ENCODE measurements around the gene PDE4DIP.
"Not testable (repeated sequence)": the region's sequence is repeated elsewhere in the genome, so short reads cannot be mapped to it uniquely, and the experiment has no call there.

Gene PDE4DIP

DNA sequence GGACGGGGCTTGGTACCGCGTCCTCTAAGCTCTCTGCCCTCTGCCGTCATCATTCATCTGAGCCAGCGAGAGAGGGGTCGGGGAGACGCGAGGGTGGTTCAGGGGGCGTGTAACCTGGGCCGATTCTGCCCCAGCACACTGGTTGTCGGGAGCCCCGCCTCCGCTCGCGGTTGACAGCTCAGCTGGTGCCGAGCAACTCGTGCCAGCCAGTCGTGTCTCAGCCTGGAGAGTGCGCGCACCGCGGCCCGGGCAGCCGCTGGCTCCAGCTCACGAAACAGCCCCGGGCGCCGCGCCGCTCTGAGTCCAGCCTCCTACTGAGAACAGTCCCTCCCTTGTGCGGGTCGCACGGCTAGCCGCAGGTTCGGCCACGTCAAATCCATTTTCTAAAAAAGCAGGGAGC, at the start of gene PDE4DIP:
PDE4DIP (plus strand) TSS at position 209 of the 400 bp plus-strand sequence. CDS start 347 bp downstream, outside the sequence.
- DNase-seq: not testable (repeated sequence)

- not testable (repeated sequence) for DNase-seq
Measured at GRCh38 chr1:148808268-148808928, 35.8 kb upstream of the PDE4DIP start.

DNA sequence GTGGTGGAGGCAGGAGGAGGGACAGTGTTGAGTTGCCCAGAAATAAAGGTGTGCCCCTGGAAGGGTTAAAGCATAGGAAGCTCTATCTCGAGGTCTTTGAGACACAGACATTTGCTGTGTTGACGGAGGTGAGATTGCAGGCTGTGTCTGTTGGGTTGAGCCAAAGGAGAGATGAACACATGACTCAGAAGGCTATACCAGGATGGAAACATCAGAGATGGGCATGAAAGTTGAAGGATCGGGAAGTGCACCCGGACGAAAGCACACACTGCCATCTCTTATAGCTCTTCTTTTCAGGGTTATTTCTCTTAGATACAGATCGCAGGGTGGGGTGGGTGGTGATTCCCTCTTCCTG, 35.3 kb upstream of the PDE4DIP start:
- DNase-seq: not testable (repeated sequence)

DNA sequence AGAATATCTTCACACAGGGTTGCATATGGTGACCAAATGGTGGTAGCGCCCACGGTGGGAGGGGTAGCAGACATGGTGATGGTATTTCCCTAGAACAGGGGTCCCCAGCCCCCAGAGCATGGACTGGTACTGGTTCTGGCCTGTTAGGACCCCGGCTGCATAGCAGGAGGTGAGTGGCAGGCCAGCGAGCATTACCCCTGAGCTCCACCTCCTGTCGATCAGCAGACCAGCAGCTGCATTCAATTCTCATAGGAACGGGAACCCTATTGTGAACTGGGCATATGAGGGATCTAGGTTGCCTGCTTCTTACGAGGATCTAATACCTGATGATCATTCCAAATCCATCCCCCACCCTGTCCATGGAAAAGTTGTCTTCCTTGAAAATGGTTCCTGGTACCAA, 22.0 kb upstream of the PDE4DIP start:
- DNase-seq: not testable (repeated sequence)

GRCh38 chr1:148823822-148824221, 20.4 kb upstream of the PDE4DIP start:
- not testable (repeated sequence) for DNase-seq

DNA sequence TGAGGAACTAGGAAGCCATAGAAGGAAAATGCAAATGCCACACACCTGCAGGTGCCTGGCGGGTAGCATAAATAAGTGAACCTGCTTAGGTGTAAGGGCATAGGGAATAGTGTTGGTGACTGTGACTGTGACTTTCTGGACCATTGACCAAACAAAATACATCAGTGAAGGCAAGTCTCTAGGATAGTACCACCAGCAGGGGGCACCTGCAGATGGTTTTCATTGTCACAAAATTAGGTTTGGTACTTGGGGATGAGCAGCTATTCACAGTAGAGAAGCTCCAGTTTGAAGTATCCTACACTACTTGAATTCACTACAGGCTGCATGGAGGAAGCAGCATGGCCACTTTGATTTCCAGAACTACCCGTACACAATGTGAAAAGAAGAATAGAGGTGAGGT, 19.2 kb upstream of the PDE4DIP start:
- not testable (repeated sequence) for DNase-seq

DNA sequence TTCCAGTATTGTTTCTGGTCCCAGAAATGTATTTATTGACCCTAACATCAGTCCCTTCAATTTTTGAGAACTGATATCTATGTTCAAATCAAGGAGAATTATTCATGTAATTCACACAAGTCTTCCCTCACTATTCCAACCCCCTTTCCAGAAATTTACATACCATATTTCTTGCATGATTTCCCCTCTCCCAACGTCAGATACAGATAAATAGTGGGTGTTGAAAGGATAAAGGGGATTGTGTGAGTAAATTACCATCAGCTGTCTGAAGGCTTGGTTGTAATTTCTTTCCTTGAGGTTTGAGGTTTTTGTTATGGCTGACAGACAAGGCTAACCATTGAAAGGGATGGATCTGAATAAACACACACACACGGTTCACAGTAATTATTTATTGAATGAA, 15.7 kb upstream of the PDE4DIP start:
- not testable (repeated sequence) for DNase-seq

GRCh38 chr1:148828962-148829361, 15.3 kb upstream of the PDE4DIP start:
- DNase-seq: not testable (repeated sequence)

GRCh38 chr1:148829365-148829764, 14.9 kb upstream of the PDE4DIP start:
- DNase-seq: not testable (repeated sequence)

DNA sequence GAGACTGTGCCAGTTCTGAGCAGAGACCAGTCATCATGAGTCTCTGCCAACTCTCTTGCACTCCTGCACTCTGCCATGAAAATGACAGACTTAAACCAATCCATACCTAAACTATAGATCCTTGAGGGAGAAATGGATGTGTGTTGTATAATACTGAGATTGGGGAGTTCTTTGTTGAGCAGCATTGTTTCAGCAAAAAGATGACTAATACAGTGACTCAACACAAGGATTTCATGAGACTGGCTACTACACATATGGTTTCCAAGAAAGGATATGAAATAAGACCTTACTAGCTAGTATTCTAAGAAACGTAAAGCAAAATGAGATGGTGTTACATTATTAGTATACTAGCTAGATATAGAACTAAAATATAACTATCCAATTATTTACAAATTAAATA, 3.0 kb upstream of the PDE4DIP start:
- not testable (repeated sequence) for DNase-seq

DNA sequence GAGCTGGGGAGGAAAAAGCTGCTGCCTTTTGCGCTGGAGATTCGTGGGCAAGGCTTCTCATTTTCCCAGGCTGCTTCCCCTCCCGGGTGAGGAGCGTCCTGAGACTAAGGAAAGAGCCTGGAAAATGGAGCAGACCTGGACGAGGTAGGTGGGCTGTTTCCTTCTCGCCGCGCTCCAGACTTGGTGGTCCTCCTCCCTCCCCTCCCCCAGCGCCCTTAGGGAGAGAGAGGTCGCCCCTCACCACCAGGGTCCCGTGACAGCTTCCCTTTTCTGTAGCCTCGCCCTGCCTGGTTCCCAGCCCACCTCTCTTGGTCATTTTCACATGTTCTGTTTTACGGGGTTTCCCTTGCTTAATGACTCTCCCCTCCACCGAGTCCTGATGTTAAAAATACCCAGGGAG, 423 bp downstream of the PDE4DIP start:
- not testable (repeated sequence) for DNase-seq

DNA sequence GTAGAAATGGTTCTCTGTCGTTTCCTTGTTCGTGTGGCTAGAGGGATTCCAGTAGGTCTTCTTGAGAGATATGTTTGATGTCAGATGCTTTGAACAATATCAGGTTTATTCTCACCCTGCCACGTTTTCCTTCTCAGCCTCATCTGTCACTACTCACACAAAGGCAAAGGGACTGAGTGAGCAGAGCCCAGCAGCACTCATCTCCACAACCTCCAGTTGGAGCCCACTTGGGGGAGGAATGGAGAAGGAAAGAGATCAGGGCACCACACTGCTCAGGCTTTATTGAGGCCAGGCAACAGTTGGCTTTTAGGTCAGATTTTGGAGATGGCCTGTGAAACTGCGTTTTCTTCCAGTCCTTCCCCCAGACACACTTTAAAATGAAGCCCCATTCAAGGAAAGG, 840 bp downstream of the PDE4DIP start:
- DNase-seq: not testable (repeated sequence)

DNA sequence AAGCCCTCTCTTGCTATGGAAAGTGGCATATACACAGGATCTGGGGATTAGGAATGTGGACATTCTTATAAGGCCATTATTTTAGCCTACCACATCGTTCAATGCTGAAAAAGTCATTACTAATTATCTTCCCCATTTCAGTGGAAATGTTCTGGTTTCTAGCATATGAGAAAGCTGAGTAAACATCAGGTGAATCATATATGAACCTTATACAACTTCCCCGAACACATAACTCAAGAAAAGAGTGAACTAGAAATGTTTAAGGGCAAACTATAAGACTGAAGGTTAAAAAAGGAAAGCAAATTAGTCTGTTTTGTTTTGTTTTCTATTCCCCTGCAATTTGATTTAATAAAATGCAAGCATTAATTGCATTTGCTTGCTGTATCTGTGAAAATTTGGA, 6.1 kb downstream of the PDE4DIP start:
- DNase-seq: not testable (repeated sequence)

DNA sequence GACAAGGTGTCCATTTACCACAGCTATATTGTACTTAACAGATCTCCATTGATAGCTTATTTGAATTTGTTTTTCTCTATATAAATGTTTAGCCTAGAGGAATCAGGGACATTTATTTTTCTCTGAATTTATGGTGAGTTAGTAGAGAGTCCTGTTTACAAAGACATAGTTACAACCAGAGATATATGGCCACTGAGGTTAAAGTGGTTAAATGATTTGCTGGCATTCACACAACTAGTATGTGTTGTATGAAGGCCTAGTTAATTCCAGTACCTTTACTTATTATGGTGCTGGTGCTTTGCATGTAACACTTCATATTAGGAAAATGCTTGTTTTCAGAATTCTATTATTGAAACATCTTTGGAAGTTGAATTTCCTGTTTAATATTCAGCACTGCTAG, 6.6 kb downstream of the PDE4DIP start:
- DNase-seq: not testable (repeated sequence)

GRCh38 chr1:148851684-148852083, 7.5 kb downstream of the PDE4DIP start:
- not testable (repeated sequence) for DNase-seq

DNA sequence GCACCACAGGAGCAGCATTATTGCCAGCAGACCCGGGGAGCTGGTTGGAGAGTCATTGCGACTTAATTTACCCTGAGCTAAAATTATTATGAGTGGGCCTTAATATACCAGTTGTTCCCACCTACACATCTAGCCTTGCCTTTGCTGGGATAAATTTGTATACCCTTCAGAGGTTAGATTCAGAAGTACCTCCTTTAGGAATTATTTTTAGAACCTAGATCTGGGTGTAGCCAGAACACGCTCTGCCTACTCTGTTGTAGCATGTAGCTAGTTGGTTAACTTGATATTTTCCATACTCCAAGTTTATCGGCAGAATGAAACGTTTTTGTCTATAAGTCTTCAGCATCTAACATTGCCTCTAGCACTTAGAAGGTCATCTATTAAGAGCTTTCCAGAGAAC, 9.1 kb downstream of the PDE4DIP start:
- DNase-seq: not testable (repeated sequence)

DNA sequence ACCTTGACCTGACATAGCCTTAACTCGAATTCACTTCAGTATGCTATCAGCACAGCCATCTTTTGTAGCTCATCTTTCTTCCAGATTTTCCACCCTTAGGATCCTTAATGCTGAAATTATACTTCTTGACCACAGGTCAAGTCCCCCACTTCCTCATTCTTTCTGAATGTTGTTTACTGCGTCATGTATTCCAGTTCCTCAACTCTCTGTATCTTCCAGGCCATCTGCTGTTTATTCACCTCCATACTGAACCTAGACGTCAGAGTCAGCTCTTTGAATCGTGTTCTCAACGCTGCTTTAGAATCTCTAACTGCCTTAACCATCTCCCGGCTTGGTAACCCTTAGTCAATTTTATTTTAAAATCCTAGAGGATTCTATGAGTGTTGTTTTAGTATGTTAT, 9.8 kb downstream of the PDE4DIP start:
- DNase-seq: not testable (repeated sequence)

- not testable (repeated sequence) for DNase-seq
Measured at GRCh38 chr1:148855367-148855766, 11.1 kb downstream of the PDE4DIP start.

DNA sequence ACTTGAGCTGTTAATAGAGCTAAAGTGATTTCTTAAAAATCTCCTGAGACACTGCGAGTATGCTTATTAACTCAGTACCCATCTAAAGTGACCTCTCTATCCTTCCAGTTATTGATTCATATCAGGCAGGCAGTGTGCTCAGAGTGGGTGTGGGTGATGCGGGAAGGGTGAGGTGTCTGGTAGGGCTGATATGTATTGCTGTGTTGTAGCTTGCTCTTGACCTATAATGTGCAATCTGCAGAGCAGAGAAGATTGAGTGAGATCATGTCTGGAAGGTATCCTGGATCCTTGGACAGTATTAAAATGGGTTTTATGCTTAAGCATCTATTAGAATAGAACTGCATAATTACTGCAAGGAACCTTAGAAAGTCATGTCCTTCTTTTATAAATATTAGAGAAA, 15.8 kb downstream of the PDE4DIP start:
- DNase-seq: not testable (repeated sequence)

DNA sequence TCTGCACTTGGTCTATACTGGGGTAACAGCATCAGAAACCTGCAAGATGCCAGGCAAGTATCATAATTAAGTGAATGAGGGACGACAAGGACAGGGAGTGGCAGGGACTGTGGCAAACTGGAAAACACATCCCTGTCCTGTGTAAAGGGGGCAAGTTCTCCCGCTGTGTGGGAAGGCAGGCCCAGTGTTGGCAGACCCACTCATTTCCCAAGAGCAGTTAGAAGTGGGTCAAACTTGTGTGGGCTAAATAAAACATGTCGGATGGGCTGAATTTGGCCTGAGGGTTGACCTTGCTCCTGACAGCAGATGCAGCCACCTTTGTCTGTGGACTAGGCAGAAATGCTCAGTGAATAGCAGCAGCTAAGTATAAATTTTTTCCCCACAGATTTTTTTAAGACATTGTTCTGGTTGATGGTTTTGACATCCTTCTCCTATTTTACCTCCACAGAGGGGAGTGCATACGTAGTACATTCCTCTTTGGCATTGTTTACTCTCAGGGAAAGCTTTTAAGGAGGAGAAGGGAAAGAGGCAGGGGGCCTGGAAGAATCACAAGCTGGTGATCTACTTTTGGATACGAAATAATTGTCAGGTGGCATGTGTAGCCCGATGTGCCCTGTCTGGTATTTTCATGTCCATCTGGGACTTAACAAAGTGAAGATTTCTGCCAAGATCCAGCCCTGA, 16.5 kb downstream of the PDE4DIP start:
- not testable (repeated sequence) for DNase-seq

DNA sequence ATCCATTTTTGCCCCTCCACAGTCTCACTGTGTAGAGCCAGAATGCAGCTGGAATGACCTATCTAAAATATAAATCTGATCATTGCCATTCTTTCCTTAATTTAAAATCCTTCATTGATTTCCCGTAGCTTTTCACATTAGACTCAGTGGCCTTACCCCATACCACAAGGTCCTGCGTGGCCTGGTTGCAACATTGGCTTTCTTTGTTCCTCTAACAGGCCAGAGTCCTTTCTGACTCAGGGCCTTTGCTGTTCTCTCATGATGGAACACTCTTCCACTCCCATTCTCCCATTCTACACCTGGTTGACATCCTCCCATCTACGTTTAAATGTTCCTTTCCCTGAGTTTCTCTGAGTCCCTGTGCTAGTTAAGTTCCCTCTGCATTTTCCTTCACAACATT, 18.4 kb downstream of the PDE4DIP start:
- DNase-seq: not testable (repeated sequence)

GRCh38 chr1:148868924-148869633, 24.9 kb downstream of the PDE4DIP start:
- not testable (repeated sequence) for DNase-seq

DNA sequence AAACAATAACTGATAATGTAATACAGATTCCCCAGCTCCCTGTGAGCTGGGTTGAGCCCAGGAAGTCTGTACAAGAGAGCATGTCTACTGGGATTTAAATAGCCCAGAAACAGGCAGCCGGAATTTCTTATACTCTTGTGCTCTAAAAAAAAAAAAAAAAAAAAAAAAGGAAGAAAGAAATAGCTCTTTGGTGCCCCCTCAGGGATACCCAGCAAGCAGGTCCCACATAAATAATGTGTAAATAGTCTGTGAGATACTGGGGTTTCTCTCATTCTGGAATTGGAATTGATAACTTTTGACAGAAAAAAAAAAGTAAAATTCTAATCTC, 25.4 kb downstream of the PDE4DIP start:
- not testable (repeated sequence) for DNase-seq
